ENCODE measurements around the gene NTN1.
A peak's percentile ranks its signal among the peaks of the same experiment; 100 is the strongest.
"Not testable (repeated sequence)": the region's sequence is repeated elsewhere in the genome, so short reads cannot be mapped to it uniquely, and the experiment has no call there.

Gene NTN1

GRCh38 chr17:9021158-9021991 lies at the start of gene NTN1:
Gene NTN1, plus strand, starts transcription at chr17:9021510. Its CDS starts 864 bp downstream, at chr17:9022374.
- DNase-seq, result peak; percentile 55

- no peak for DNase-seq
Observed at GRCh38 chr17:8975091-8975725, 46.1 kb upstream of the NTN1 start.

GRCh38 chr17:8976638-8977037 lies 44.7 kb upstream of the NTN1 start:
- DNase-seq, result no peak

GRCh38 chr17:8979715-8980114 lies 41.6 kb upstream of the NTN1 start:
- no peak for DNase-seq

GRCh38 chr17:8981443-8981842 lies 39.9 kb upstream of the NTN1 start:
- DNase-seq, result no peak

- DNase-seq, result not testable (repeated sequence)
Observed at GRCh38 chr17:8984225-8984624, 37.1 kb upstream of the NTN1 start.

GRCh38 chr17:8985054-8985701 lies 36.1 kb upstream of the NTN1 start:
- DNase-seq, result no peak

GRCh38 chr17:8986295-8986694 lies 35.0 kb upstream of the NTN1 start:
- no peak for DNase-seq

- DNase-seq, result not testable (repeated sequence)
Observed at GRCh38 chr17:8988263-8988935, 32.9 kb upstream of the NTN1 start.

- DNase-seq, result peak; percentile 76
Observed at GRCh38 chr17:8991514-8992285, 29.6 kb upstream of the NTN1 start.

- DNase-seq, result peak; percentile 50
Observed at GRCh38 chr17:8994319-8994718, 27.0 kb upstream of the NTN1 start.

GRCh38 chr17:8995711-8996110 lies 25.6 kb upstream of the NTN1 start:
- no peak for DNase-seq

GRCh38 chr17:8997994-8998628 lies 23.2 kb upstream of the NTN1 start:
- DNase-seq, result peak; percentile 83

GRCh38 chr17:9001559-9001958 lies 19.8 kb upstream of the NTN1 start:
- no peak for DNase-seq

- DNase-seq, result no peak
Observed at GRCh38 chr17:9002227-9002605, 19.1 kb upstream of the NTN1 start.

GRCh38 chr17:9002606-9003354 lies 18.5 kb upstream of the NTN1 start:
- DNase-seq, result peak; percentile 34

- DNase-seq, result no peak
Observed at GRCh38 chr17:9003355-9004131, 17.8 kb upstream of the NTN1 start.

GRCh38 chr17:9004132-9004960 lies 17.0 kb upstream of the NTN1 start:
- no peak for DNase-seq

GRCh38 chr17:9004961-9005285 lies 16.4 kb upstream of the NTN1 start:
- DNase-seq, result no peak
